GM21737 (cell line): ENCODE results near the gene CXCR5.

Experiments used
- ATAC-seq: cut with Tn5 transposase; IDR thresholded peaks from one replicate; pipeline ENCODE4 v1.9.1; 2021; ENCODE audit warnings: mild to moderate bottlenecking, moderate library complexity; ENCODE audit not compliant: unreplicated experiment

Gene CXCR5

DNA sequence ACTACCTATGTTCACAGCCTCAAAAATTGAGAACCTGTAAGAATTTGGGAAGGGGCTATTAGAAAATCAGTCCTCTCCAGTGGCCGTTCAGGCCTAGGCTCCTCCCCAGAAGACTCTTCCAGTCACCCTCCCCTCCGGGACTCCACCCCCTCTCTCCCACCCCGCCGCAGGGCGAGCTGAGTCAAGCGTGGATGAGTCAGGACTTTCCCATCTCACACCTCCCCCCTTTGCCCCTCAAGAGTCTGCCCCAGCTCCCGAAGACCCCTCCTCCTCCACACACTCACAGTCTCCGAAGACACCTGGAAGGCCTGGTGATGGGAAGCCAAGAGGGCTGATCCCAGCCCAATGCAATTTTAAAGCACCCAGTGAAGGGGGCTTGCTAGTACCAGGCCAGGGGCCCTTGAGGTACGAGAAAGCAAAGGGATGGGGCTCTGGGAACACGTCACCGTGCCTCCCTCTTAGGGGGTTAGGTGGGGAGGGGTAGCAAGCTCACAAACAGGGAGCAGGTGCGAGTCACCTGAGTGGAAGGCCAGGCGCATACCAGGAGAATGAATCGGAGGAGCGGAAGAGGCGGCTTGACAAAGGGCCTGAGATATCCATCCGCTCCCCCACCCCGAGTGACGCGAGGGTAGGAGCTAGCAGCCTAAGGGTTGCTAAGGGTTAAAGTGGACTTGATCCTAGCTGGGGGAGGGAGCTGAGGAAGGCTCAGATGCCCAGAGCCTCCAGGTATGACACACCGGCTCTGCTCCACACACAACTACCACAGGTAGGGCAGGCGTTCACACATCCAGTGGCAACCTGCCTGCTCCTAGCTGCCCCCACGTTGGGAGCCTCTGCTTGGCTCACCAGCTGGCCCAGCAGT is 28.4 kb downstream of the CXCR5 start:
- no peak for ATAC-seq

DNA sequence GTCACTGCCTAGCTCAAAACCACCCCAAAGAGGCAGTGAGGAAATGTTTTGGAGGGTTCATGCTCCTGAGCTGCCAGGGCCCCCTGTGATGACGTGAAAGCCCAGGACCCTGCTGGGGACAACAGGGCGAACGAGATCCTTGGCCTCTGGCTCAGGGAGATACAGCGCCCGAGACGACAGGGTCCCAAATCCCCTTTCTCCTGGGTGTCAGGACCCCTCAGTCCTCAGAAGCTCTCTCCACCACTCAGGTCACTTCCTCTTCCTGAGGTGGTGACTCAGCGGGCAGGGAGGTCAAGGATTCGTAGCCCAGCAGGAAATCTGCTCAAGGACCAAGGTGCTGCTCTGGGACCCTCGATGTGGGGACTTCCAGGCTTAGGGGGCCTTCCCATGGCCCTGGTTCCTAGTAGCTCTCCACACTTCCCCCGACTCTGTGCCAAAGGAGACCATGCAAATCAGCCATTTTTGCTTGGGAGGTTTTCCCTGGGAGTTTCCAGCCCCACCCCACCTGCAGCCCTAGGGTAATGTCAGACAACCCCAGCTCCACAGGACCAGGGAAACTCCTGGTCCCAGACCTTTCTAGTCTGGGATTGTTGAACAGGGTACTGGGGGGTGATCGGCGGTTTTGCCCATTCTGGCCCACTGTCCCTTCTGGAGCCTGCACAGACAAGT is 29.2 kb downstream of the CXCR5 start:
- no peak for ATAC-seq

DNA sequence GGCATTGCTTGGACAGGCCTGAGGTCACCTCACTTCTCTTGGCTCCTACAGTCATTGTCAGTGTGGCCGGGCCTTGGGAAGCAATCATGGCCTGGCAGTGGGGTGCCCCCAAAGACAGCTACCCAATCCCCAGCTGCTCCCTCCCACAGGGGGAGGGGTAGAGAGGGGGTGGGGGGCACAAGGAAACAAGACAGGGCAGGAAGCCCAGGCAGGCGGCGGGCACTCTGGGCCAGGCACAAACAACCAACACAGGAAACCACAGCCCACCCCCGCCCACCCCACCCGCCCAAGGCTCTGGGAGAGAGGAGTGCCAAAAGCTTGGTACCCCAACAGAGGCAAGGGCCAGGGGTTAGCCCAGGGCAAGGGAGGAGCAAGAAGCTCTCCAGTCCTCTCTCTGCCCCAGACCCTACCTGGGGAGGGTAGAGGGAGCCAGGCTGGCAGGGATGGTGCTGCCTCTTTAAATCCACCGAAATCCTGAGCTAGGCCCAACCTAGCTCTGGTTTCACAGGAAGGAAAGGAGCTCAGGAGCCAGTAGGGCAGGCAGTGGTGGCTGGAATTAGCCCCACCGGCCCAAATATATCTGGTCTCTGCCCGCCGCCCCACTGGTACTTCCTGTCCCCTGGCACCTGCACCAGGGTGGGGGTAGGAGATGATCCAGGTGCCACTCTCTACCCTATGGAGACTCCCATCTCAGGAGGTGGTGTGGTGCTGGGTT is 29.9 kb downstream of the CXCR5 start:
- no peak for ATAC-seq

DNA sequence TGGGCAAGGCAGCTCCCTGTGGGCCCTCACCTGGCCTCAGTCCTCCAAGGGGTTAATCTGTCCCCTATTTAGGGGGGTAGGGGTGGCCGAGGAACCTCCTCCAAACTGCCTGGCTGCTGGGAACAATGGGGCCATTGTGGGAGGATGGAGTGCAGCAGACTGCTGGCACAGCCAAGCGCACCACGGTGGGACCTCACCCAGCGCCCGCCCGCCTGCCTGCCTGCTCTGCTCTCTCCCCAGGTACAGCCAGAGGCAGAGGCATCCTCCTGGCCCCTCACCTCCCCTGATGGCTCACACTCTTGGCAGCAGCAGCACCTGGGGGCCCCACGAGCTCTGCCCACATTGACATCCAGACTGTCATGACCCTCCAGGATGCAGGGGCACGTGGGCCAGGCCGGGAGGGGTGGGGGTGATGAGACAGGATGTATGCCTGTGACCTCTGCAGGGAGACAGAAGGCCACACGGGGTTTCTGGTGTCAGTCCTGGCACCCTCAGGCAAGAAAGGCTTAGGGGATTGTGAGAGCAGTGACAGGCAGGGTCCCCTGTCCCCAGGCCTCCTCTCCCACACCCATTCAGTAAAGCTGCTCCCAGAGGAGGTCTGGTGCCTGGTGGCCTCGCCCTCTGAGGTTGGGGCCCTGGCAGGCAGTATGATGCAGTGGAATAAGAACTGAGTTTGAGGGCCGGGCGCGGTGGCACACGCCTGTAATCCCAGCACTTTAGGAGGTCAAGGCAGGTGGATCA is 30.7 kb downstream of the CXCR5 start:
- no peak for ATAC-seq

DNA sequence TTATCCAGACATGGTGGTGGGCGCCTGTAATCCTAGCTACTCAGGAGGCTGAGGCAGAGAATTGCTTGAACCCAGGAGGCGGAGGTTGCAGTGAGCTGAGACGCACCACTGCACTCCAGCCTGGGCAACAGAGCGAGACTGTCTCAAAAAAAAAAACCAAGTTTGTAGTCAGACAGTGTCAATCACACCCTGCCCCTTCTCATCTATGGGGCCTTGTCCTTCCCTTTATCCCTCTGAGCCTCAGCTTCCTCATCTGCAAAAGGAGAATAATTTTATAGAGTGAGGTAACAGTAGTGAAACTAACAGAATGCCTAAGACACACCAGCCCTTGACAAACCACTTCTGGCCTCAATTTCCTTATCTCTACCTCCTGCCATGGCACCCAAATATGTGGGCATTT is 31.3 kb downstream of the CXCR5 start:
- no peak for ATAC-seq

DNA sequence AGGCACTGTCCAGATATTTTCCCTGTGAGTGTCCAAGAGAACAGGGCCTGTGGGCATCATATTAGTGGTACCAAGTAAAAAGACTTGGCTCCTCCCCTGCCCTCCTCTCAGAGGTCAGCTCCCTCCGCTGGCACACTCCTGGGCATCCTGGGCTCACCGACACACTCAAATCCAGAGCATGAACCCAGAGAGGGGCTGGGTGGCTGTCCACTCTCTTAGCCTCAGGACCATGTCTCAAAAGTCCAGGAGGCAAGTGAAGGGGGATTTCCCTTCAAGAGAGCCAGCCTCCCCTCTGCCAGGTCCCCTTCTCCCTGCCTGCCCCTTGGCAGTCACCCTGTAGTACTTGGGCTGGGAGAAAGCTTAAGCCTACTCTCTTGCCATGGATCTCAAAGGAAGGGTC is 31.7 kb downstream of the CXCR5 start:
- ATAC-seq: no peak

DNA sequence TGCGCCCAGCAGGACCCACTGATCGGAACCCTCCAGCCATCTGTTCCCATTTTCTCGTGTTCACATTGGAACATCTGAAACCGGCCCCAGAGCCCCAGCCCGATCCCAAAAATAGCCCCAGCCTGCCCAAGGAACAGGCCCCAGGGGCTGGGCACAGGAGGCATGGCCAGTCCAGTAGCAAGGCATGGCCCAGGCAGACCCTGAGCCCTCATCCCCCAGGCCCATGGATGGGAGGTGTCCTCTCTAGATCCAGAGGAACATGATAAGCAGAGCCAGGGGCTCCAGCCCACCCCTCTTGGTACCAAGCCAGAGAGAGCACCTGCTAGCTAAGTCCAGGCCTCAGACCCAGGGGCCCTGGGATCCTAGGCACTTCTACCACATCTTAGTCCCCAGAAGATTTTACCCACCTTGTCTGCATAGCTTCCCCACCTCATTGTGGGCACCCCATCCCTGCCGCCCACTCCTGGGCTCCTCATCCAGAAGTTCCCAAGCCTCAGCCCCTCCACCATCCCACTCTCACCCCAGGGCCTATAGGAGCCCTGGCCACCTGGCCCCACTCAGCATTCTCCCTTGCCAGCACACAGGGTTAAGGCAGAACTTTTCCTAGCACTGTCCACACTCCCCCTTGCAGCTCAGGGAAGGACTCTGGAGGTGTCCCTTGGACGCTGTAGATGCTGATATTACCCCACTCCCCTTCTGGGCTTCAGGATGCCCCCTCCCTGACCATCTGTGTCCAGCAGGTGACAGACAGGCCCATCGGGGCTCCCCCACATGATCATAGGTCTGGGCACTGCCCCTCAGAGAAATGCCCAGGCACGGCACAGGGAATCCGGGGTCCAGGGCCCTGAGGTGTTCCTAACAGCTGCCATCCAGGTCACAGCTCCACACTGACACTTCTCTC is 32.5 kb downstream of the CXCR5 start:
- no peak for ATAC-seq

DNA sequence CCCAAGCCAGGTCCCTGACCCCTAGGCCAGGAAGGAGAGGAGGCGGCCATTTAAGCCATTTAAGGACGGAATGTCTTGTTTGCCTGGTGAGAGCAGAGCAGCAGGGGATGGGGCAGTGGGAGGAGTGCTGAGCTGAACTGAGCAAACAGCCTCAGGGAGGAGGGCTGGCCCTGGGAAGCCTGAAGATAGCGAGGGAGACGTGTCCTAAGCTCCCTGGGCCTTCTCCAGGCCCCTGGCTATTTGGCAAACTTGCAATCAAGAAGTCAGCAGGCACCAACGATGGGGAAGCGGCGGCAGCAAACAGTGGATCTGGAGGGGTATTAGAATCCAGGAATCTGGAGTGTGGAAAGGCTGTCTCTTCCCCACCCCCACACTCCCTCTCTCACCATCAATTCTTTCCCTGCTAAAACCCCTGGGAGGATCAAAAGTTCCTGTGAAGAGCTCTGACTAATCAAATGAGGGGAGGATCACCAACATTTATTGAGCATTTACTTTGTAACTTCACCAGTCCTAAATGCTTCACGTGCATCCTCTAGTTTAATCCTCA is 33.2 kb downstream of the CXCR5 start:
- no peak for ATAC-seq

DNA sequence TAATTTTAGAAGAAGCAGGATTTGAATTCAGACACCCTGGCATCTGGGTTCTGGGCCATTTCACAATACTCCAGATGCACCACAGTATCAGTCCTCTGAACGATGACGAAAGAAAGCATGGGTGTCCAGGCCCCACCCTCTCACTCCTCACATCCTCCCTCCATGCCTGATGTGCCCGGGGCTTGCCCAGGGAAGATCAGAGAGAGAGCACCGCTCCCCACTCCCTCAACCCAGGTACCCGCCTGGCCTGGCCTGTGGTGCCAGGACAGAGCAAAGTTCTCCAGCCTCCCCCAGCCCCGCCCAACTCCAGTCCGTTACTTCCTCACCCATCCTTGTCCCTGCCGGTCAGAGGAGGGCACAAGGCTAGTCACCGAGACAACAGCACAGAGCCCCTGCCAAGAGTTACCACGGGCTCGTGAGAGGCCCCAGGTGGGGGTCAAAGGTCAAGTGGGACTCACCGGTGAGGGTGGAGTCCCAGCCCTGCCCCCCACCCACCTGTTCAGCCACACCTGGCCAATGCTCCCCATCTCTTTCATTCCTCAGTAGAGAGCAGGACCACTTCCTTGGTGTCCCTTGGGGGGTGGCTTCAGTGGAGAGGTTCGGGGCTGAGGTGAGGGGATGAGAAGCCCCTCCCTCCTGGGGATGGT is 33.9 kb downstream of the CXCR5 start:
- ATAC-seq: no peak

DNA sequence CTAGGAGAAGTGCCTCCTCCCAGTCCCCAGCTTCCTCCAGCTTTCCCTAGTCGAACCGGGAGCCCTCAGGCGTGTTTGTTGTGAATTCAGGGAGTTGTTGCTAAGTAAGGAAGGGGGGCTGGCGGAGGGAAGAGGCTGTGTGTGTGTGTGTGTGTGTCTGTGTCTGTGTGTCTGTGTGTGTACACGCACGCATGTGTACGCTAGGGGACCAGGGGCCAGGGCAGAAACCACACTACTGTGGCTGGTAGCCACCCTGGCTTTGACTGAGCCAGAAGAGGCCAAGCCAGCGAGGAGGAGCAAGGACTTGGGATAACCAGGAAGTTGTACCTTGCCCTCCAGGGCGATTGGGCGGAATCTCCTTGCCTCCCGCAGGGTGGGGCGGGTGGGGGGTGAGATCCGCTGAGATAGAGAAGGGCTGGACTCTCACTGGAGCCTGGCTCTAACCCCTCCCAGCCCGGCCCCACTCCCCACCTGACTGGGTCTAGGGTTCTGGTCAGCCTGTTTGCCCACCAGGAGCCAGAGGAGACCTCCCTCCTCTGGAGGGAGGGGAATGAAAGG is 34.5 kb downstream of the CXCR5 start:
- no peak for ATAC-seq

DNA sequence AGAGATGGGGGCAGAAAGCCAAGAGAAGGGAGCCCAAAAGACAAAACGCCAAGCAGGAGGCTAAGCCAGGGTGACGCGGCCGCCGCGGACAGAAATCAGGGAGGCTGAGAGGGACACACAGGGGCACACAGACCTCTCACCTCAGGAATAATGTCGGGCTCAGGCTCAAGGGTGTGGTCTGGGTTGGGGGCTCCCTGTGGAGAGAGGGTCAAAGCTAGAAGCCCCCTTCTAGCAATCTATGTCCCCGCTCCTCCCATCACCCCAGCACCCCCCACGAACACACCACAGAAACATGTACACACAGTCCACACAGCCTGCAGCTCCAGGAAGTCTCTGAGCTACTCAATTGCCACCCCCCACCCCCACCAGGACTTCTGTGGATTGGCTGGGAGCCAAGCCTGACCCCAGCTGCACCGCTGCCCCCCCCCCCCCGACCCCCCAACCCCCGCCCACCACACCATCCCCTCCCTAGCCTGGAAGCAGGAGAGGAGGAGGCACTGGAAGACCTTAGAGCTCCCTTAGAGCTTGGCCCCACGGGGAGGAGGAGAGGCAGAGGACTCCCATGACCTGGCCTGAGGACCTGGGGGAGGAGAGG is 35.1 kb downstream of the CXCR5 start:
- no peak for ATAC-seq

DNA sequence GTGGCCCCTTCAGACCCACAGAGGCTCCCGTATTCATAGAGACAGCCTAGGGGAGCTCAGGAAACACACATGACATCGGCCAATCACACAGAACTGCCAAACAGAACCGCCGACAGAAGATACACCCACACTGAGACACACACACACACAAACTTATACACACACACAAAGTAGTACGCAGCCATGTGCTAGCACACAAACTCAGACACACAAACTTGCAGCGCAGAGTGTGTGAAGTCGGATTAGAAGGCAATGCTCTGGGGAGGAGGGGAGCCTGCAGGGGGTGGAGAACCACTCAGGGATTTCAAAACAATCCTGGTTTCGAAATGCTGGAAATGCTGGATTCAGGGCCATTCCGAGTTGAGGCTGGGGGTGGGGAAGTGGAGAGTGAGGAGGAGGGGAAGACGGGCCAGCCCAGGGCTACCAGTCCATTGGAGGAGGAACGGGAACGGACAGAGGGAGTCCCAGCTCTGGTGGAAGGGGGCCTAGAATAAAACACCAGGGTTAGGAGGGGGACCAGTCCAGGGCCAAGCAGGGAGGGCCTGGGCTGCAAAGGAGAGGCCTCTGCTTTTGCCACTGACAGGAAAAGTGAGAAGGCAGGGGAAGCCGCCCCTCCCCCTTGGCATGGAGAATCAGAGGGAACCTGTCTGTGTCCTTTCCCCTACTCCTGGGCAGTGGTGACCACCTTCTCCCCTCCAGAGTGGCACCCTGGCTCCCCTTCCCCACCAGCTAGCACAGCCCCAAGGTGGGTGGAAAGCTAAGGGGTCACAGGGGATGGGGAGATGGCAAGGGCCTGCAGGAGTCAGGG is 37.6 kb downstream of the CXCR5 start:
- ATAC-seq: no peak

DNA sequence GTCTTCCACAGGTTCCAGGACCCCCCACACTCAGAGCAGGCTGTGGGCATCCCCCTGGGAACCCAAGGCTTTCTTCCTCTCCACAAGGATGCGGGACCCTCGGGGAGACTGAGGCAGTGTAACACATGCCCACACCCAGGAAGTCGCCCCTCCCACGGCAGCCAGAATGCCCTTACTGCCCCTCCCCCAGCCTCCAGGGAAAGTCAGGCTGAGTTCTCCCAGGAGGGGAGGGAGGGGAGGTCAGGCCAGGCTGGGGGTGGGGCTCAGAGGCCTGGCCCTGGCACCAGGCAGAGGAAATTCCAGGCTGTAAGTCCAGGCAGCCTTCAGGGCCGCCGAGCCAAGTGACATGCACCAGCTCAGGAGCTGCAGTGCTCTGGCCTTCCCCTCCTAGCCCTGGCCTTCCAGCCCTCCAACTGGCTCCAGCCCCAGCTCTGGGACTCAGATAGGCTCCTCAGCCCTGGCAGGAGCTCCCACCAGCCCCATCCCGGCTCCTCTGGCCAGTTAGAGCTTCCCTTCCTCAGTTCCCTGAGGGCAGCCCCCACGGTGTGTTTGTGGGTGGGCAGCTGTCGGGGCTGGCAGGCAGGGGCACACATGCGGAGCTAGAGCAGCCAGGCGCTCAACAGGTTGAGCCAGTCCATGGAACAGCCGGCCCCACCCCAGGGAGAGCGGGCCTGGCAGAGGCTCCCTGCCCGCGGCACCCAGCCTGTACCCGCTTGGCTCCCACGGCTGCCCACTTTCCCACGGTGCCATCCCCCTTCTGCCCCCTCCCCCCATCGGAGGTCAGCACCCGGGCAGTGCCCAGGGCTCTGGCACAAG is 38.4 kb downstream of the CXCR5 start:
- no peak for ATAC-seq

DNA sequence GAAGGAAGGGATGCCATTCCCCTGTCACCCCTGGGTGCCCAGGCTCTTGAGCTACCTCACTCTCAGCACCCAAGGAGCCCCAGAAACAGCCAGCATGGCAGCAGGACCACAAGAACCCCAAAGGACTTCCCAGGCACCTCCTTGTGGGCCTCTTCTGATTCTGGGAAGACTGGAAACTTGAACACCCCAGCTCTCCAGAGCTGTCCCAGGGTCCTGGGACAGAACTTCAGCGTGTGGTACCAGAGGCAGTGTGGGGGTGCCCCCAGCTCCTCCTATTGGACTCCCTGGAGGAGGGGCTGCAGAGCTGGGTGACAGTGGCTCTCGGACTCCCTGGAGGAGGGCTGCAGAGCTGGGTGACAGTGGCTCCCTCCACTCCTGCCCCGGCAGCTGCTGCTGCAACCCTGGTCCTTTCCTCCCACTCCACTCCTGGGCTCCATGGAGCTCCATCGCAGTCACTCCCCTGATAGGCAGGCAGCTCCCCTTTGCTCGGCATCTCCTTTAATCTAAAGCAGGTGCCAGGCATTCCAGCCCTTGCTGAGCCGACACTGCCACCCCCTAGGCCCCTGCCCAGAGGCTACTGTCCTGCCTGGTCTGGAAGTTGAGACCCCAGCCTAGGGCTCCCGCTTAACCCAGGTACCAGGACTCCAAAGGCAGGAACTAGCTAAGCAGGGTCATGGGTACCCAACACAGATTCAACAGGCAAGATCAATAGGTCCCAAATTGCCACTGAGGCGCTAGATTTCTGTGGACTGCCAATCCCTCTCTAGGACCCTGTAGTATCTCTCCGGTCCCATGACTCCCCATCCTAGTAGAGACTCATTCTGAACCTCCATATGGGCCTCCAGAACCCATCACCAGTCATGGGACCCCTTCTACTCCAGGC is 39.3 kb downstream of the CXCR5 start:
- no peak for ATAC-seq

DNA sequence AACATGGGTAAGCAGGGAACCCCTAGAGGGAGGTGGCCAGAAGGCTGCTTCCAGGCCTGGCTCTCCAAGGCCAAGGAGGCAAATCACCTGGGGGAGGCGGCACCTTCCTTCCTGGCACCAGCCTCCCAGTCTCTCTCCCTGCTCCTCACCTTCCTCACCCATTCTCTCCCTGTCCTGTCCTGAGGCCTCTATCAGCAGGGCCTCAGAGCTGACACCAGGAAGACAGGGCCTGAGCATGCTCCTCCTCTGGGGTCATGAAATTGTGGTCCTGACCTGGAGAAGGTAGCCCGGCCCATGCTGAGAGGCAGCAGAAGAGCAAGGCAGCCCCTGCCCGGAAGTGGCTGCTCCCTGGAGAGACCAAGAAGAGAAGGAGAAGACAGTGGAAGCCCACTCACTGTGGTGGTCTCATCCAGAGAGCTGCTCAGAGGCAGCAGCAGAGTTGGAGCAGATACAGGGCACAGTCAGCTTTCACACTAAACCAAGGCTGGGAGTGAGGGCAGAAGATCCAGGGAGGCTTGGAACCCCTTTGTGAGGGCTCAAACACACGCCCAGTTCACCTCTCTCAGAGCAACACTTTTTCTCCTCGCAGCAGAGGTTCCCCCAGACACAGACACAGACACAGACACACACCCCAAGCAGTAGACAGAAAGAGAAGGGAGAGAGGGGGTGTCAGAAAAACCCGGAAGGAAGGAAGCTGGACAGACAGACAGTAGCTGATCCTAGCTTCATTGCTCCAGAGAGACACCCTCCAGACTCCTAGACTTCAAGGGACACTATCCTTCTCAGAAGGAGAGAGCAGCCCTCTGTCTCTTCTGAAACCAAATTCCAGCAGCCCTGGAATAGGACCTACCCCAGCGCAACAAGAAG is 40.3 kb downstream of the CXCR5 start:
- no peak for ATAC-seq
